Small intestine (tissue), 7 donors: ENCODE measurements around the gene FER. TPM values are rescaled to one million over a fixed set of nuclear protein-coding genes. Genes with fewer than 3 reads are reported as not detected.
"Not testable (repeated sequence)": the region's sequence is repeated elsewhere in the genome, so short reads cannot be mapped to it uniquely, and the experiment has no call there.

Experiments
- DNase-seq, 2 donors: peaks; one replicate each; pipeline versions ENCODE4 v3.0.0 to v3.0.0-alpha.2; 2013
- FAIRE-seq: peaks from 2 replicates; lab custom pipeline; 2012; peaks lifted over from hg19 to GRCh38; lab: Jason Lieb, UNC
- H3K27ac ChIP-seq, 3 donors: one replicate each; pipeline ENCODE4 v1.5.1; 2013; ENCODE audit warnings: low read length in 2 of 3, mild to moderate bottlenecking in 2 of 3, control low read depth in 1 of 3, inconsistent platforms in 1 of 3, low read depth in 1 of 3, moderate library complexity in 1 of 3
- H3K27me3 ChIP-seq, 3 donors: one replicate each; pipeline ENCODE4 v1.6.1; 2013; ENCODE audit warnings: low read length in 3 of 3, inconsistent platforms in 1 of 3; ENCODE audit not compliant: control insufficient read depth in 3 of 3, insufficient read depth in 3 of 3
- H3K36me3 ChIP-seq, 3 donors: one replicate each; pipeline ENCODE4 v1.6.1; 2013; ENCODE audit warnings: low read length in 3 of 3, inconsistent platforms in 1 of 3, low read depth in 1 of 3, mild to moderate bottlenecking in 1 of 3, moderate library complexity in 1 of 3; ENCODE audit not compliant: control insufficient read depth in 3 of 3, insufficient read depth in 2 of 3
- H3K4me1 ChIP-seq, 3 donors: one replicate each; pipeline ENCODE4 v1.6.1; 2013; ENCODE audit warnings: low read length in 2 of 3, inconsistent platforms in 1 of 3, low read depth in 1 of 3, mild to moderate bottlenecking in 1 of 3, moderate library complexity in 1 of 3; ENCODE audit not compliant: control insufficient read depth in 3 of 3, insufficient read depth in 2 of 3
- H3K4me3 ChIP-seq, 3 donors: one replicate each; pipeline ENCODE4 v1.5.1; 2013; ENCODE audit warnings: low read length in 3 of 3, control low read depth in 1 of 3, inconsistent platforms in 1 of 3, low read depth in 1 of 3, mild to moderate bottlenecking in 1 of 3, moderate library complexity in 1 of 3
- H3K9me3 ChIP-seq, 2 donors: one replicate each; pipeline ENCODE4 v1.6.1; 2013; ENCODE audit warnings: low read depth in 1 of 2, low read length in 1 of 2; ENCODE audit not compliant: control insufficient read depth in 2 of 2, insufficient read depth in 1 of 2
- WGBS, 3 donors: extraction: QIAGEN DNeasy Blood & Tissue Kit; methylation state at CpG; one replicate each; pipeline ENCODE4 v1.1.7; 2013; 5-methylcytosine and 5-hydroxymethylcytosine counted together
- polyA plus RNA-seq, 4 donors: library from polyadenylated mRNA; stranded (reverse) in 3 of 4; unstranded in 1 of 4; fragments of 200-250 nt in 3 of 4; fragments of 120-200 nt in 1 of 4; gene quantifications; one replicate each; pipeline versions ENCODE4 v1.2.1 to v1.2.3, GENCODE V29; 2013
- donor health status: healthy with polysubstance abuse.
- donor health status: control.
- donor health status: control.
- donor health status: Bipolar disorder and iron deficiency.
- donor health status: healthy.

The FER gene
- polyA plus RNA-seq, 4 donors, result 1.1 to 5.0 (median 2.3) TPM

DNA sequence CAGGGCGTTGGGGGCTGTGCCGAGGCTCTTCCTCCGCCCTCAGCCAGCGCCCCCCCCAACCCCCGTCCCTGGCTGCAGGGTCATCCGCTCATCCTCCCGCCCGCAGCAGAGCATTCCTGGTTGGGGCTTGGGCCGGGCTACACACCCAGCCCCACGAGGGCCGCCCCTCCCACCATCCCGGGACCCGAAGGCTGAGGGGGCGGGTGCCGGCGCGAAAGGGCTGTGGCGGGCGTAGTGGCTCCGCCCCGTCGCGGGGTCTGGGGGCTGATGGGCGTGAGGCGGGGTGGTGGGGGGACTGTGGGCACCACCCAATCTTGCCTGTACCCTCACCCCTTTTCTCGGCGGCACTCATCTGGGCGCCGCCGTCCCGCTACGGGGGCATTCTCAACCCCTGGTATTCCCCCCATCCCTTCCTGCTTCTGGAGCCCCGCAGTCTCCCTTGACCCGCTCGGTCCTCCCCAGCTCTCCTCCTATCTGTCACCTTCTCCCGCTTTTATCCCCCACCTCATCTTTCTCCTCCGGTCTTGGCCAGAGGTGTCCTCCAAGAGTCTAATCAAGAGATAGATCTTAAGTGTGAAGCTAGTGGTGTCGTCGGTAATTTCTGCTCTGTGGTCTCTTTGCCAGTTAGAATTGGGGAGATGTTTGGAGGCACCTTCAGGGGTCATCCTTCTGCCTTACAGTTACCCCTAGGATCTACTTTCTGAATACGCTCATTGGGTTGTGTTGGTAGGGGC, 1.6 kb downstream of the FER start:
- H3K27ac ChIP-seq, result peak overlapping the region in 2 of 3 donors; percentile 97 to 99
- WGBS, 3 donors, result 1 to 3% (median 2%) methylated on average over 29 to 40 of the region's 40 CpGs
- no peaks in the 10 kb centered on the region for H3K9me3 ChIP-seq
- no peak for FAIRE-seq
- peak overlapping the region; percentile 87 to 96 (median 87) for H3K4me3 ChIP-seq
- no peaks in the 10 kb centered on the region for H3K36me3 ChIP-seq
- H3K4me1 ChIP-seq, result peaks cover 0 to 2% (median 0%) of the 10 kb centered on the region in 3 donors
- peak in 1 of 2 donors; percentile 15 for DNase-seq
- no peaks in the 10 kb centered on the region for H3K27me3 ChIP-seq

DNA sequence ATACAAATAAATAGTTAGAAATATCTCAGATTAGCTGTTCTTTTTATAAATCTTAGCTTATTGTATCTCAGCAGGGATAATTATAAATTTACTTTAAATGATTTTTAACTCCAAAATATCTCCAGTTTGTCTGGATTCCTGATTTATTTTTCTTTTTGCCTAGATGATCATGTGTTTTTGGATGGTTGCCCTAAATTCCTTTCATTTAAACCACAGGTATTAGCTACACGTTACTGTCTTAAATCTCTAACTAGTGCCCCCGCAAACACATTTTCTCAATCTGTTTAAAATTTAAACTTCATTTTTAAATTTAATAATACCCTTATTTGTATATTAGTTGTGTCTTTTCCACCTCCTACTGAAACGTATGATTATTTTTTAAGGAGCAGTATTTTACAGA, 5.6 kb downstream of the FER start:
- Histone ChIP-seq H3K9me3 (no peaks in the 10 kb centered on the region), H3K4me1 (peaks cover 0 to 2% (median 0%) of the 10 kb centered on the region in 3 donors), H3K36me3 (no peaks in the 10 kb centered on the region), H3K27ac (no peak overlapping the region), H3K4me3 (no peak overlapping the region), H3K27me3 (no peaks in the 10 kb centered on the region)
- WGBS, 3 donors, result 90% methylated on average over 3 of the region's 3 CpGs
- no peak for FAIRE-seq
- no peak for DNase-seq

DNA sequence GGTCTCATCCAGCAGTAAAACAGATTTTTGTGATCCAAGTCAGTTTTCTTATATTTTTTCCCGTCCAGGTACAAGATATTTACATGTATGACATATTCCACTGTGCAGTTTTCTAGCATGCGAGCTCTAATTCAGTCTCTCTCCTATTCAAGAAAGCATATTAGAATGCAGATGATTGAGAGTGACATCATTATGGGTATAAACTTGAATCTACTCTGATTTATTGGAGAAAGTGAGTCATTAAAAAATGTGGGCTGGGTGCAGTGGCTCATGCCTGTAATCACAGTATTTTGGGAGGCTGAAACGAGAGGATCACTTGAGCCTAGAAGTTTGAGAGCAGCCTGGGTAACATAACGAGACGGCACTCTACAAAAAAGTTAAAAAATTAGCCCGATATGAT, 6.2 kb downstream of the FER start:
- DNase-seq (no peak), FAIRE-seq (no peak)
- Histone ChIP-seq H3K27ac (no peak overlapping the region), H3K36me3 (no peaks in the 10 kb centered on the region), H3K4me3 (no peak overlapping the region), H3K4me1 (peaks cover 0 to 2% (median 0%) of the 10 kb centered on the region in 3 donors), H3K9me3 (no peaks in the 10 kb centered on the region), H3K27me3 (no peaks in the 10 kb centered on the region)
- 88 to 92% (median 90%) methylated on average over 6 of the region's 6 CpGs for WGBS, 3 donors

DNA sequence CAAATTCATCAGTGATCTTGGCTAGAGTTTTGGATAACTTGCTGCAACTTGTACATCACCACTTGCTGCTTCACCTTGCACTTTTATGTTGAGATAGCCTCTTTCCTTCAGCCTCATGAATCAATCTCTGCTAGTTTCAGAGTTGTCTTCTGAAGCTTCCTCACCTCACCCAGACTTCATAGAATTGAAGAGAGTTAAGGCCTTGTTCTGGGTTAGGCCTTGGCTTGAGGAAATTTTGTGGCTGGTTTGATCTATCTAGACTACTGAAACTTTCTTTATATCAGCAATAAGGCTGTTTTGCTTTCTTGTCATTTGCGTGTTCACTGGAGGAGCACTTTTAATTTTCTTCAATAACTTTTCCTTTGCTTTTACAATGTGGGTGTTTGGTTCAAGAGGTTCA, 12.8 kb downstream of the FER start:
- DNase-seq (no peak), FAIRE-seq (no peak)
- H3K9me3 ChIP-seq, result no peaks in the 10 kb centered on the region
- WGBS, 3 donors, result 87 to 94% (median 93%) methylated on average over 1 of the region's 1 CpG
- no peak overlapping the region for H3K27ac ChIP-seq
- H3K27me3 ChIP-seq, result no peaks in the 10 kb centered on the region
- H3K4me3 ChIP-seq, result no peak overlapping the region
- no peaks in the 10 kb centered on the region for H3K36me3 ChIP-seq
- H3K4me1 ChIP-seq, result no peaks in the 10 kb centered on the region

DNA sequence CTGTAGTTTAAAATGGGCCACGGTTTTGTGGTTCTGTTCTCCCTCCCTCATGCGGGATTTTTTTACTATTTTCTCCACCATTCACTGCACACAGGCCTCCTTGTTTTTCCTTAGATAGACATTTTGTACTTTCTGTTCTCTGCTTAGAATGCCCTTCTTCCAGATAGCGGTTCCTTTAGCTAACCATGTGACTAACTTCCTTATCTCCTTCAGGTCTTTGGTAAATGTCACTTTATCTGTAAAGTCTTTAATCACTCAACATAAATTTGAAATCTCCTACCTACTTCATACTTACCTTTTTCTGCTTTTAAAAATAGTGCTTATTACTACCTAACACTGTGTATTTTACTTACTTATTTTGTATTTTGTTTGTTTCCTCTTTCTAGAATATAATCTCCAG, 15.0 kb downstream of the FER start:
- Histone ChIP-seq H3K36me3 (no peaks in the 10 kb centered on the region), H3K27ac (no peak overlapping the region), H3K4me3 (no peak overlapping the region), H3K4me1 (no peaks in the 10 kb centered on the region), H3K27me3 (no peaks in the 10 kb centered on the region), H3K9me3 (no peaks in the 10 kb centered on the region)
- no peak for FAIRE-seq
- 38 to 44% (median 43%) methylated on average over 3 of the region's 3 CpGs for WGBS, 3 donors
- DNase-seq, result no peak

DNA sequence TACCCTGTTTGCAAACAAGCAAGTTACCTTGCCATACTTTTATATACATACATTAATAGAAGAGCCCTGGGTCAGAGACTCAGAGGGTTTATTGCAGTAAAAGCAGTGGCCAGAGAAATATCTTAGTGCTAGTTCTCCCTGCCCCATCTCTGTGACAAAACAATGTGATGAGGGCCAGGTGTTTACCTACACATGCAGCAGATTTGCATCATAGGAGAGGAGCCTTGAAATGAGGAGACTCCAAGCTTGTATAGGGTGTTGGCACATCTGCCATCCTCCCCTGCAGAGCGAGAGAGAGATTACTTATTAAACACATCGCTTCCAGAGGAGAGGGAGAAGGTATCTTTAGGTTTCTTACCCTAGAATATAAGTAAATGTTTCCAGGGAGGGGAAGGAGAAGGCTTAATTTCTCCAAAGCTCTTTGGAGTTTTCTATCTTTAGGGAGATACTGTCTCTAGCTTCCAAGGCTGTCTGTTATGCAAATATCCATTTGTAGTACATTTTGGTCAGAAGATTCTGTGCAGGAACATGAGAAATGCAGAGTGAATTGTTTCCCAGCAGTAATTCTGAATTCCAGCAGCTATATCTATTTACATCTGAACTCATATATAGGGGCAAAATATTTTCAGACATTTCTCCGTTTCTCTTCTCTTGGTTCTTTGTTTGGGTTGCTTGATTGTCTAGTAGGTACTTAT, 15.7 kb downstream of the FER start:
- Histone ChIP-seq H3K4me3 (no peak overlapping the region), H3K27me3 (no peaks in the 10 kb centered on the region), H3K9me3 (no peaks in the 10 kb centered on the region), H3K27ac (no peak overlapping the region), H3K4me1 (no peaks in the 10 kb centered on the region), H3K36me3 (no peaks in the 10 kb centered on the region)
- no peak for DNase-seq
- 78 to 92% (median 86%) methylated on average over 3 of the region's 3 CpGs for WGBS, 3 donors
- no peak for FAIRE-seq

DNA sequence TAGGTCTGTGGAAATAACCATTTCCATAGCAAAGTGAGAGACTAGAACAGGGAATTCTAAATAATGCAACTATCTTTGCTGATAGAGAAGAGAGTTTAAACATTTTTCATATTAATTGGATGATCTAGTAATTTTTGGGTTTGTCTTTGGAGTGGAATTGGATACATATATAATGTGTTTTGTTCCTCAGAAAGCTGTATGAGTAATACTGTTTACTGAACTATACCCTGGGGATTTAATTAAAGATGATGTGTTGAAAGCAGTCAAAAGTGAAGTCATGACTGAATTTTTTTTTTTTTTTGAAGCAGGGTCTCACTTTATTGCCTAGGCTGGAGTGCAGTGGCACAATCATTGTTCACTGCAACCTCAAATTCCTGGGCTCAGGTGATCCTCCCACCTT, 17.9 kb downstream of the FER start:
- H3K4me1 ChIP-seq, result no peaks in the 10 kb centered on the region
- H3K36me3 ChIP-seq, result peaks cover 0 to 3% (median 0%) of the 10 kb centered on the region in 3 donors
- no peak overlapping the region for H3K4me3 ChIP-seq
- no peaks in the 10 kb centered on the region for H3K27me3 ChIP-seq
- DNase-seq (no peak), FAIRE-seq (no peak)
- H3K9me3 ChIP-seq, result no peaks in the 10 kb centered on the region
- H3K27ac ChIP-seq, result no peak overlapping the region

DNA sequence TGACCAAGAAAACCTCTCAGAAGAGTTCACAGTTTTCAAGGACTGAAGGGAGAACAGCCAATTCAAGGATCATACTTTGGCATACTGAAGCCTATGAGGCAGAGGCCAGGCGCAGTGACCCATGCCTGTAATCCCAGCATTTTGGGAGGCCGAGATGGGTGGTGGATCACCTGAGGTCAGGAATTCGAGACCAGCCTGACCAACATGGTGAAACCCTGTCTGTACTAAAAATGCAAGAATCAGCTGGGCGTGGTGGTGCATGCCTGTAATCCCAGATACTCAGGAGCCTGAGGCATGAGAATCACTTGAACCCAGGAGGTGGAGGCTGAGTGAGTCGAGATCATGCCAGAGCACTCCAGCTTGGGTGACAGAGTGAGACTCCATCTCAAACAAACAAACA, 19.2 kb downstream of the FER start:
- H3K27ac ChIP-seq, H3K4me1 ChIP-seq, DNase-seq, FAIRE-seq, H3K4me3 ChIP-seq, H3K36me3 ChIP-seq, H3K27me3 ChIP-seq, H3K9me3 ChIP-seq: not testable (repeated sequence)
- WGBS, 3 donors, result 89 to 94% (median 89%) methylated on average over 5 of the region's 5 CpGs
